Spinal cord (tissue), 10 donors: ENCODE results near the gene CCR9. TPM values are rescaled to one million over a fixed set of nuclear protein-coding genes. Genes with fewer than 3 reads are reported as not detected.

Experiments
- DNase-seq, 6 donors: peaks; one replicate each; pipeline versions ENCODE4 v3.0.0 to v3.0.0-alpha.2; 2013 to 2015; ENCODE audit warnings: low spot score in 6 of 6, low read depth in 4 of 6
- H3K27ac ChIP-seq: one replicate; pipeline ENCODE4 v1.5.1; 2013; ENCODE audit warnings: low read depth, low read length, control low read depth
- H3K27me3 ChIP-seq: one replicate; pipeline ENCODE4 v1.6.1; 2013; ENCODE audit warnings: low read length; ENCODE audit not compliant: control insufficient read depth, insufficient read depth
- H3K36me3 ChIP-seq: one replicate; pipeline ENCODE4 v1.6.1; 2013; ENCODE audit warnings: low read length; ENCODE audit not compliant: control insufficient read depth, insufficient read depth
- H3K4me1 ChIP-seq: one replicate; pipeline ENCODE4 v1.6.1; 2013; ENCODE audit warnings: low read length; ENCODE audit not compliant: control insufficient read depth, insufficient read depth
- H3K4me3 ChIP-seq: one replicate; pipeline ENCODE4 v1.5.1; 2013; ENCODE audit warnings: low read depth, low read length, control low read depth
- H3K9me3 ChIP-seq: one replicate; pipeline ENCODE4 v1.6.1; 2013; ENCODE audit warnings: low read length; ENCODE audit not compliant: control insufficient read depth, insufficient read depth
- WGBS: methylation state at CpG from one replicate; pipeline ENCODE4 v1.1.5; 2013; ENCODE audit warnings: missing lambda C conversion rate; ENCODE audit not compliant: insufficient coverage; 5-methylcytosine and 5-hydroxymethylcytosine counted together
- polyA plus RNA-seq, 2 donors: library from polyadenylated mRNA; unstranded; fragments of 120-200 nt; gene quantifications; one replicate each; pipeline ENCODE4 v1.2.1, GENCODE V29; 2013; ENCODE audit not compliant: insufficient read length in 2 of 2
- total RNA-seq, 2 donors: library from RNA; depleted of rRNA in 1 of 2; stranded (reverse); fragments of 120-200 nt in 1 of 2; fragments of >200 nt in 1 of 2; gene quantifications; one replicate each; pipeline versions ENCODE4 v1.2.3 to v1.2.4, GENCODE V29; 2013 to 2014
- donor health status: healthy.

Gene CCR9
- total and polyA plus RNA-seq, 4 donors: 0.19 to 2.0 (median 0.40) TPM

GRCh38 chr3:45929042-45929679 lies 42.8 kb downstream of the CCR9 start:
- H3K27ac ChIP-seq: no peak overlapping the region
- peaks cover 11% of the 10 kb centered on the region for H3K36me3 ChIP-seq
- WGBS: 76% methylated on average over 8 of the region's 9 CpGs
- H3K4me1 ChIP-seq: no peaks in the 10 kb centered on the region
- peak in 2 of 6 donors; percentile 29 to 53 for DNase-seq
- no peak overlapping the region for H3K4me3 ChIP-seq
- no peaks in the 10 kb centered on the region for H3K27me3 ChIP-seq
- no peaks in the 10 kb centered on the region for H3K9me3 ChIP-seq

GRCh38 chr3:45931496-45931895 lies 45.2 kb downstream of the CCR9 start:
- H3K4me1 ChIP-seq: no peaks in the 10 kb centered on the region
- H3K9me3 ChIP-seq: no peaks in the 10 kb centered on the region
- H3K4me3 ChIP-seq: no peak overlapping the region
- peaks cover 14% of the 10 kb centered on the region for H3K36me3 ChIP-seq
- DNase-seq: no peak
- H3K27me3 ChIP-seq: no peaks in the 10 kb centered on the region
- no peak overlapping the region for H3K27ac ChIP-seq
- WGBS: 92% methylated on average over 4 of the region's 6 CpGs

GRCh38 chr3:45932112-45932511 lies 45.8 kb downstream of the CCR9 start:
- H3K4me1 ChIP-seq: no peaks in the 10 kb centered on the region
- no peak overlapping the region for H3K27ac ChIP-seq
- H3K27me3 ChIP-seq: no peaks in the 10 kb centered on the region
- H3K36me3 ChIP-seq: peaks cover 15% of the 10 kb centered on the region
- 95% methylated on average over 4 of the region's 4 CpGs for WGBS
- DNase-seq: no peak
- H3K4me3 ChIP-seq: no peak overlapping the region
- no peaks in the 10 kb centered on the region for H3K9me3 ChIP-seq

GRCh38 chr3:45933591-45933990 lies 47.2 kb downstream of the CCR9 start:
- H3K36me3 ChIP-seq: peaks cover 12% of the 10 kb centered on the region

GRCh38 chr3:45936261-45936660 lies 49.9 kb downstream of the CCR9 start:
- Histone ChIP-seq H3K4me3 (no peak overlapping the region), H3K27ac (no peak overlapping the region), H3K27me3 (no peaks in the 10 kb centered on the region), H3K36me3 (peaks cover 6% of the 10 kb centered on the region), H3K9me3 (no peaks in the 10 kb centered on the region), H3K4me1 (peaks cover 4% of the 10 kb centered on the region)
- no peak for DNase-seq
- 81% methylated on average over 8 of the region's 9 CpGs for WGBS

More at GRCh38 chr3:45933591-45933990, 47.2 kb downstream of the CCR9 start:
- no peaks in the 10 kb centered on the region for H3K9me3 ChIP-seq
- WGBS: 60% methylated on average over 2 of the region's 4 CpGs
- no peaks in the 10 kb centered on the region for H3K27me3 ChIP-seq
- no peak overlapping the region for H3K27ac ChIP-seq
- DNase-seq: no peak
- H3K4me1 ChIP-seq: no peaks in the 10 kb centered on the region
- no peak overlapping the region for H3K4me3 ChIP-seq

- H3K4me3 ChIP-seq: no peak overlapping the region
- no peak overlapping the region for H3K27ac ChIP-seq
- H3K27me3 ChIP-seq: no peaks in the 10 kb centered on the region
- H3K4me1 ChIP-seq: peaks cover 4% of the 10 kb centered on the region
- H3K9me3 ChIP-seq: no peaks in the 10 kb centered on the region
- peaks cover 6% of the 10 kb centered on the region for H3K36me3 ChIP-seq
- DNase-seq: no peak
- WGBS: 88% methylated on average over 7 of the region's 8 CpGs
Observed at GRCh38 chr3:45937206-45938042, 51.1 kb downstream of the CCR9 start.

GRCh38 chr3:45938043-45938435 lies 51.7 kb downstream of the CCR9 start:
- no peaks in the 10 kb centered on the region for H3K27me3 ChIP-seq
- peaks cover 4% of the 10 kb centered on the region for H3K4me1 ChIP-seq
- 86% methylated on average over 3 of the region's 4 CpGs for WGBS
- no peak overlapping the region for H3K27ac ChIP-seq
- no peak overlapping the region for H3K4me3 ChIP-seq
- H3K9me3 ChIP-seq: no peaks in the 10 kb centered on the region
- H3K36me3 ChIP-seq: peaks cover 6% of the 10 kb centered on the region
- no peak for DNase-seq

GRCh38 chr3:45938864-45939263 lies 52.5 kb downstream of the CCR9 start:
- Histone ChIP-seq H3K9me3 (no peaks in the 10 kb centered on the region), H3K4me1 (peaks cover 4% of the 10 kb centered on the region), H3K27ac (no peak overlapping the region), H3K4me3 (no peak overlapping the region), H3K27me3 (no peaks in the 10 kb centered on the region), H3K36me3 (peaks cover 6% of the 10 kb centered on the region)
- peak; percentile 52 to 97 (median 82) for DNase-seq
- 10% methylated on average over 2 of the region's 4 CpGs for WGBS

GRCh38 chr3:45939341-45939771 lies 53.0 kb downstream of the CCR9 start:
- no peaks in the 10 kb centered on the region for H3K27me3 ChIP-seq
- H3K36me3 ChIP-seq: peaks cover 6% of the 10 kb centered on the region
- WGBS: 100% methylated on average over 1 of the region's 5 CpGs
- no peak overlapping the region for H3K4me3 ChIP-seq
- H3K4me1 ChIP-seq: peaks cover 4% of the 10 kb centered on the region
- no peak overlapping the region for H3K27ac ChIP-seq
- no peaks in the 10 kb centered on the region for H3K9me3 ChIP-seq
- peak in 2 of 6 donors; percentile 25 to 28 for DNase-seq
